DND-41 (cell line): ENCODE data around the gene SEMA3A.

Source experiments
- EZH2 ChIP-seq: IDR thresholded peaks from 3 replicates; pipeline ENCODE4 v1.6.1; 2012; ENCODE audit warnings: borderline replicate concordance, low read depth, mild to moderate bottlenecking, moderate library complexity, low read length, inconsistent platforms; ENCODE audit not compliant: severe bottlenecking
- TF ChIP-seq, protein P1 (sequence below): IDR thresholded peaks from 2 replicates; pipeline ENCODE4 v1.5.1; 2012; ENCODE audit warnings: borderline replicate concordance, low read length, moderate library complexity, mild to moderate bottlenecking; ENCODE audit not compliant: poor library complexity, severe bottlenecking; ENCODE audit errors: extremely low read depth

DNA sequence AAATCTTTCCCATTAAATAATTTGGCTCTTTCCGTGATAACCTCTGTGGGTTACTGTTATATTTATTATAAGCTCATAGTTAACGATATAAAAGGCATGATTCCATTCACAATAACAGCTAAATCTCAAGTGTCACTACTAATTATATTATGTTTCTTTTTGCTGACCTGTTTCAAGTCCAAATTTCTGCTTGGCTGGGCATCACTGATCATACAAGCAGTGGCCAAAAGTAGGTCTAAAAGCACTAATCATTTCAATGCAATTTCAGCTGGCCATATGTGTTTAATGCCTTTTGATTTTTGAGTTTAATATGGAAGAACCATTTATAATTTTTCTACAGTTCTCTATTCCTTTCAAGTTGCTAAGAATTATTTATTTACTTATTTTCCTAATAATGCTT, 110.7 kb downstream of the SEMA3A start:
- TF ChIP-seq, protein P1, sequence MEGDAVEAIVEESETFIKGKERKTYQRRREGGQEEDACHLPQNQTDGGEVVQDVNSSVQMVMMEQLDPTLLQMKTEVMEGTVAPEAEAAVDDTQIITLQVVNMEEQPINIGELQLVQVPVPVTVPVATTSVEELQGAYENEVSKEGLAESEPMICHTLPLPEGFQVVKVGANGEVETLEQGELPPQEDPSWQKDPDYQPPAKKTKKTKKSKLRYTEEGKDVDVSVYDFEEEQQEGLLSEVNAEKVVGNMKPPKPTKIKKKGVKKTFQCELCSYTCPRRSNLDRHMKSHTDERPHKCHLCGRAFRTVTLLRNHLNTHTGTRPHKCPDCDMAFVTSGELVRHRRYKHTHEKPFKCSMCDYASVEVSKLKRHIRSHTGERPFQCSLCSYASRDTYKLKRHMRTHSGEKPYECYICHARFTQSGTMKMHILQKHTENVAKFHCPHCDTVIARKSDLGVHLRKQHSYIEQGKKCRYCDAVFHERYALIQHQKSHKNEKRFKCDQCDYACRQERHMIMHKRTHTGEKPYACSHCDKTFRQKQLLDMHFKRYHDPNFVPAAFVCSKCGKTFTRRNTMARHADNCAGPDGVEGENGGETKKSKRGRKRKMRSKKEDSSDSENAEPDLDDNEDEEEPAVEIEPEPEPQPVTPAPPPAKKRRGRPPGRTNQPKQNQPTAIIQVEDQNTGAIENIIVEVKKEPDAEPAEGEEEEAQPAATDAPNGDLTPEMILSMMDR: no peak
- TF ChIP-seq EZH2: no peak
